ENCODE measurements around the gene MTCP1. TPM values are rescaled to one million over a fixed set of nuclear protein-coding genes. Genes with fewer than 3 reads are reported as not detected.

MTCP1 gene
- total and polyA plus RNA-seq, 9 of the 15 experiments (the other 6 are each of a cell fraction or from before 2014, with no cell fraction given) = 12.7 to 28.0 (median 22.9) TPM

DNA sequence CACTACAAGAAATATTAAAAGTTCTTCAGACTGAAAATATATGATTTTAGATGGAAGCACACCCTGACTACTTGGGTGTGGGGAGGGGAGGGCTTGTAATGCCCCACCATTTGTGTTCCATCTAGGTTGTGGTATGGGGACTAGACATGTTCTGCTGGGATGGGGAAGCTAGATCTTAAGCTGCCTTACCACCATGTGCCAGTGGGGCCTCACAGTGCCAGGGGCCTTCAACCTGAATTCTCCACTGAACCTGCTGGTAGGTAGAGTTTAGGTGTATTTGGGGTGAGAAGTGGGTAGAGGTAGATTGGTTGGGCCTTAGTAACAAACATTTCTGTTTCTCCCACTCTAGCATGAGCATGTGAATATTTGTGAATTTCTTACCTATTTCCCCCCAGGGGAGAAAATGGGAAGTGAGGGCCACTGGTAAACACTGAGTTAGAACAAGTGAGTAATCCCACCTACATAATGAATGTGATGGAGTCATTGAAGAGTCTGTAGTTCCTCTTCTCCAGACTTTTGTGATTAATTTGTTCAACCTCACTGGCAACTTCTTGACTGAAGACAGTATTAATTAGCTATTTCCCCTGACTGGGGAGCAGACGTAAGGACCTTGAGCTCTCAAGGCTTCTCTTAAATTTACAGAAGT is 44.4 kb upstream of the MTCP1 start:
- Histone ChIP-seq H3K27me3 (ENCODE audit: control insufficient read depth in 2 of 2, insufficient read depth in 2 of 2, low read length in 2 of 2) (no peaks in the 10 kb centered on the region), H2AFZ (ENCODE audit: low read depth, low read length) (no peak overlapping the region), H3K9me3 (replicated peaks; ENCODE audit: control insufficient read depth, insufficient read depth, low read depth, low read length) (no peaks in the 10 kb centered on the region; the same call in 1 of the 2 replicates), H3K27ac (ENCODE audit: extremely low read depth, low read depth, low read length) (no peak overlapping the region), H3K4me3 (no peak overlapping the region), H4K20me1 (replicated peaks; ENCODE audit: control insufficient read depth, insufficient read depth, low read length) (no peaks in the 10 kb centered on the region), H3K79me2 (ENCODE audit: control insufficient read depth, insufficient read depth, low read length) (no peaks in the 10 kb centered on the region), H3K4me1 (replicated peaks in 1 of 2; ENCODE audit: control insufficient read depth in 2 of 2, insufficient read depth in 2 of 2, low read length in 2 of 2) (no peaks in the 10 kb centered on the region), H3K9me1 (ENCODE audit: control insufficient read depth, insufficient read depth, low read length) (no peaks in the 10 kb centered on the region), H3K36me3 (ENCODE audit: control insufficient read depth, insufficient read depth, low read length) (peaks cover 20% of the 10 kb centered on the region; the same call in 2 of the 3 replicates), H3K9ac (ENCODE audit: insufficient read depth in 1 of 2, low read depth in 2 of 2, low read length in 2 of 2) (no peak overlapping the region), H3K4me2 (ENCODE audit: insufficient read depth, low read length) (no peak overlapping the region)
- DNase-seq (ENCODE audit: extremely low read depth in 1 of 4, low spot score in 3 of 4) = no peak
- FAIRE-seq = no peak
- BruUV-seq (replicated peaks) = no TSS peak
- no peak for ATAC-seq
- 100% methylated on average over 1 of the region's 1 CpG for WGBS (ENCODE audit: insufficient coverage, low coverage, missing lambda C conversion rate)
- TF ChIP-seq CCNT2 (IDR thresholded peaks at IDR 0.05; ENCODE audit: borderline replicate concordance, extremely low read depth, insufficient read length, low read depth, low read length) (no peak), MYC (IDR thresholded peaks at IDR 0.05; ENCODE audit: low read depth, low read length) (no peak), MYC (CRISPR knock-in tag; IDR thresholded peaks at IDR 0.05; ENCODE audit: borderline replicate concordance, low read depth) (no peak)
- ChIA-PET POLR2A (no interaction called here), CTCF (ENCODE audit: low intra/inter-chr PET ratio) (no interaction called here)
- in situ Hi-C loops (cut with MboI) = no loop called here
- intact Hi-C loops (cut with micrococcal nuclease) = no loop called here

DNA sequence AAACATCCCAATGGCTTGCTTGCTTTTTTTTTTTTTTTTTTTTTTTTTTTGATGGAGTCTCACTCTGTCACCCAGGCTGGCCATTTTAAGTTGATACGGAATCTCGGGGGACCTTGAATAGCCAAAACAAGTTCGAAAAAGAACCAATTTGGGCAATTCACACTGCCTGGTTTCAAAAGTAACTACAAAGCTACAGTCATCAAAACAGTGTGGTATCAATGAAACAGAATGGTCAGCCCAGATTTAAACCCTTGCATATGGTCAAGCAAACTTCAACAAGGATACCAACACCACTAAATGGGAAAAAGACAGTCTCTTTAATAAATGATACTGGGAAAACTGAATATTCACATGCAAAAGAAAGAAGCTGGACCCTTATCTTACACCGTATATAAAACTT is 42.2 kb upstream of the MTCP1 start:
- WGBS (ENCODE audit: insufficient coverage, low coverage, missing lambda C conversion rate) = 100% methylated on average over 1 of the region's 4 CpGs
- no TSS peak for BruUV-seq (replicated peaks)
- TF ChIP-seq NFIX (CRISPR knock-in tag; IDR thresholded peaks at IDR 0.05; ENCODE audit: low read depth) (no peak), ZBTB1 (CRISPR knock-in tag; IDR thresholded peaks at IDR 0.05; ENCODE audit: borderline replicate concordance, low read depth) (no peak), ARNT (IDR thresholded peaks at IDR 0.05) (no peak), RBM25 (IDR thresholded peaks at IDR 0.05; ENCODE audit: low read depth, low read length, severe bottlenecking) (peak; percentile 83), CEBPB (tag; IDR thresholded peaks at IDR 0.05) (no peak), ETV5 (CRISPR knock-in tag; IDR thresholded peaks at IDR 0.05; ENCODE audit: low read depth) (no peak)
- CTCF ChIA-PET (ENCODE audit: low intra/inter-chr PET ratio) = no interaction called here
- intact Hi-C loops (cut with micrococcal nuclease) (no loop called here), in situ Hi-C loops (cut with MboI) (no loop called here)
- Histone ChIP-seq H3K79me2 (ENCODE audit: control insufficient read depth, insufficient read depth, low read length) (no peaks in the 10 kb centered on the region), H3K36me3 (ENCODE audit: control insufficient read depth, insufficient read depth, low read length) (peaks cover 11% of the 10 kb centered on the region; the same call in 2 of the 3 replicates), H4K20me1 (replicated peaks; ENCODE audit: control insufficient read depth, insufficient read depth, low read length) (no peaks in the 10 kb centered on the region), H3K9ac (ENCODE audit: insufficient read depth in 1 of 2, low read depth in 2 of 2, low read length in 2 of 2) (no peak overlapping the region), H3K27me3 (ENCODE audit: control insufficient read depth in 2 of 2, insufficient read depth in 2 of 2, low read length in 2 of 2) (no peaks in the 10 kb centered on the region), H2AFZ (ENCODE audit: low read depth, low read length) (no peak overlapping the region), H3K4me3 (no peak overlapping the region), H3K4me2 (ENCODE audit: insufficient read depth, low read length) (no peak overlapping the region), H3K27ac (ENCODE audit: extremely low read depth, low read depth, low read length) (no peak overlapping the region), H3K9me1 (ENCODE audit: control insufficient read depth, insufficient read depth, low read length) (no peaks in the 10 kb centered on the region), H3K4me1 (replicated peaks in 1 of 2; ENCODE audit: control insufficient read depth in 2 of 2, insufficient read depth in 2 of 2, low read length in 2 of 2) (no peaks in the 10 kb centered on the region), H3K9me3 (replicated peaks; ENCODE audit: control insufficient read depth, insufficient read depth, low read depth, low read length) (no peaks in the 10 kb centered on the region; the same call in 1 of the 2 replicates)
- no peak for FAIRE-seq
- ATAC-seq = no peak
- DNase-seq (ENCODE audit: extremely low read depth in 1 of 4, low spot score in 3 of 4) = no peak
- POLR2A ChIA-PET = interaction anchor here (0.9 kb wide), 1 partner anchor 15 kb away, joined by 3 read pairs; no protein-coding TSS in a partner anchor
